AG09319 (cell line): ENCODE data around the gene ZIC2.
"Not testable (repeated sequence)": the region's sequence is repeated elsewhere in the genome, so short reads cannot be mapped to it uniquely, and the experiment has no call there.

Experiments used
- DNase-seq: peaks from one replicate; pipeline ENCODE4 v3.0.0-alpha.2; 2010; ENCODE audit warnings: low read depth; ENCODE audit errors: extremely low read depth
- TF ChIP-seq, protein P1 (sequence below): IDR thresholded peaks from 2 replicates; pipeline ENCODE4 v1.5.1; 2011; ENCODE audit warnings: low read depth, mild to moderate bottlenecking, inconsistent platforms, low read length, moderate library complexity

ZIC2 gene

DNA sequence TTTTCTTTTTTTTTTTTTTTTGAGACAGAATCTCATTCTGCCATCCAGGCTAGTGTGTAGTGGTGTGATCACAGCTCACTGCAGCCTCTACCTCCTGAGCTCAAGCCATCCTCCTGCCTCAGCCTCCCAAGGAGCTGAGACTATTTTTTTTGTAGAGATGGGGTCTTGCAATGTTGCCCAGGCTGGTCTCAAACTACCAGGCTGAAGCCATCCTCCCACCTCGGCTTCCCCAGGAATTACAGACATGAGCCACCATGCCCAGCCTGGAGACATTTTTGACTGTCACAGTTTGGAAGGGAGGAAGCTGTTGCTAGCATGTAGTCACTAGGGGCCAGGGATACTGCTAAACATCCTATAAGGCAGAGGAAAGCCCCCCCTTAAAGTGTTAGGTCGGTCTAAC, 33.9 kb upstream of the ZIC2 start:
- TF ChIP-seq, protein P1, sequence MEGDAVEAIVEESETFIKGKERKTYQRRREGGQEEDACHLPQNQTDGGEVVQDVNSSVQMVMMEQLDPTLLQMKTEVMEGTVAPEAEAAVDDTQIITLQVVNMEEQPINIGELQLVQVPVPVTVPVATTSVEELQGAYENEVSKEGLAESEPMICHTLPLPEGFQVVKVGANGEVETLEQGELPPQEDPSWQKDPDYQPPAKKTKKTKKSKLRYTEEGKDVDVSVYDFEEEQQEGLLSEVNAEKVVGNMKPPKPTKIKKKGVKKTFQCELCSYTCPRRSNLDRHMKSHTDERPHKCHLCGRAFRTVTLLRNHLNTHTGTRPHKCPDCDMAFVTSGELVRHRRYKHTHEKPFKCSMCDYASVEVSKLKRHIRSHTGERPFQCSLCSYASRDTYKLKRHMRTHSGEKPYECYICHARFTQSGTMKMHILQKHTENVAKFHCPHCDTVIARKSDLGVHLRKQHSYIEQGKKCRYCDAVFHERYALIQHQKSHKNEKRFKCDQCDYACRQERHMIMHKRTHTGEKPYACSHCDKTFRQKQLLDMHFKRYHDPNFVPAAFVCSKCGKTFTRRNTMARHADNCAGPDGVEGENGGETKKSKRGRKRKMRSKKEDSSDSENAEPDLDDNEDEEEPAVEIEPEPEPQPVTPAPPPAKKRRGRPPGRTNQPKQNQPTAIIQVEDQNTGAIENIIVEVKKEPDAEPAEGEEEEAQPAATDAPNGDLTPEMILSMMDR = no peak
- DNase-seq = no peak

DNA sequence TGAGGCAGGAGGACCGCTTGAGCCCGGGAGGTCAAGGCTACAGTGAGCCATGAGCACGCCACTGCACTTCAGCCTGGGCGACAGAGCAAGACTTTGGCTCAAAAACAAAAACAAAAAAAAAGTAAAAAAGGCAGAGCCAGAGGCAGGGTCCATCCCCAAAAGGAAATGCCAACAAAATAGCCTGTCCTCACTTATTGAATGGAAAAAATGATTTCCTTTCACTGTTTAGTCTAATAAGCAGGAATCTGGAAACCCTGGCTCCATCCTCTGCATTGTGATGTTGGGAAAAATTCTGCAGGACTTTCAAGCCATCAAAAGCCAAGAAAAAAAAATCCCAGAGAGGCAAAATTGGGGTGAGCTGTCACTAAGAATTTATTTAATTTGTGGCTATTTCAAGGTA, 33.2 kb upstream of the ZIC2 start:
- no peak for DNase-seq
- TF ChIP-seq, protein P1 = no peak

DNA sequence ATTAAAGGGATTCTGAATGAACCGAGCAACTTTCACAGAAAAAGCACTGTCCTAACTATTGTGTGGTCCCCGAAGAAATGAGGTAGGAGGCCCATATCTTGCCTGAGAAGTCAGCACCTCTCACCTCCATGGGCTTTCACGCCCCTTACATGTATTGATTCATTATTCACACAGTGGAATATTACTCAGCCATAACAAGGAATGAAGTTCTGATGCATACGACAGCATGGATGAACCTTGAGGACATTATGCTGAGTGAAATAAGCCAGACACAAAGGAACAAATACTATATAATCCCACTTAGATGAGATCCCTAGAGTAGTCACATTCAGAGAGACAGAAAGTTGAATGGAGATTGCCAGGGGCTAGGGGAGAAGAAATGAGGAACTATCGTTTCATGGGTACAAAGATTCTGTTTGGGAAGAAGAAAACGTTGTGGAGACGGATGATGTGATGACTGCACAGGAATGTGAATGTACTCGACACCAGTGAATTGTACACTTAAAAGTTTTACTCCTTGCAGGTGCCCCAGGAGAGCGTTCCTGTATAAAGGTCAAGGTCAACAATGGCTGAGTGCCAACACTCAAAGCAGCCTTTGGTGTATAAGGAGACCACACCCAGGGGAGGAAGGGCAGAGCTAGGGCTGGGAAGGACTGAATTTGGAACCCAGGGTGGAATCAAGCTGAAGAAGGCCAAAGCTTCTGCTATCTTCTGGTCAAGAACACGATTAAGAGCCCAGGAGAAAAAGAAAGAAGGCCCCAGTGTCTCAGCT, 32.5 kb upstream of the ZIC2 start:
- TF ChIP-seq, protein P1 = no peak
- DNase-seq = no peak

DNA sequence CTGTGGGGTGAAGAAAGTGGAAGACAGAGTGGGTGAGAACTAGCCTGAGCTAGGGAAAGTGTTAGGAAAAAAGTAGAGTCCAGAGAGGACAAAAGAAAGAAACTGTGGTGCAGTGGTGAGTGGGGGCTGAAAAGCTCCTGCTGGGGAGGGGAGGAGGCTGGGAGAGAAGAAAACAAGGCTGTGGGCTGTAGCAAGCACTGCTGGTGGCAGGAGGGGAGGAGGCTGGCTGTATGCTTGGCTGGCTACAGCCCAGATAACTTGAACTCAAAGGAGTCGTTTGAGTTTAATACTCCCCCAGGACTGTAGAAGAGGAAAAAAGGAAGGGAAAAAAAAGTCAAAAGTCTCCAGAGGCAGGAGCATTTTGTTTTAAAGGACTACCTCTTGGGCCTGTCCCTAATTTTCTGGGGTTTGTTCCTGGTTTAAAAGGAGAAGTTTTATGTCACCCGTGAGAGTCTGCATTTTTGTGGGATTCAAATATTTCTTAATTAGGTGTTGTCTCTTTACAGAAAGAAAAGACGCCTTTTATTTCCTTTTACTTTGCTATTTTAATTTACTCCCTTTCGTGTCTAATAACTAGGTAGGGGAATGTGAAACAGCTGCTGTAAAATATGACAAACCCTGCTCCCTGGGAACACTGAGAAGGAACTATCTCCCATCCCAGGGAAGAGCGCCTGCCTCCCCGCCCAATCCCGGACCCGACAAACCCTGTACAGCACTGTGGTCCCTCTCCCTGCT, 31.7 kb upstream of the ZIC2 start:
- no peak for DNase-seq
- TF ChIP-seq, protein P1 = no peak

DNA sequence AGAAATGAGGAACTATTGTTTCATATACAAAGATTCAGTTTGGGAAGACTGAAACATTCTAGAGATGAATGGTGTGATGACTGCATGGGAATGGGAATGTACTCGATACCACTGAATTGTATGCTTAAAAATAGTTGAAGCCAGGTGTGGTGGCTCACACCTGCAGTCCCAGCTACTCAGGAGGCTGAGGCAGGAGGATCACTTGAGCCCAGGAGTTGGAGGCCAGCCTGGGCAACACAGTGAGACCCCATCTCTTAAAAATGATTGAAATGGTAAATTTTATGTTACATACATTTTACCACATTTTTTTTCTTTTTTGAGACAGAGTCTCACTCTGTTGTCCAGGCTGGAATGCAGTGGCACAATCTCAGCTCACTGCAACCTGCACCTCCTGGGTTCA, 29.9 kb upstream of the ZIC2 start:
- DNase-seq = not testable (repeated sequence)

DNA sequence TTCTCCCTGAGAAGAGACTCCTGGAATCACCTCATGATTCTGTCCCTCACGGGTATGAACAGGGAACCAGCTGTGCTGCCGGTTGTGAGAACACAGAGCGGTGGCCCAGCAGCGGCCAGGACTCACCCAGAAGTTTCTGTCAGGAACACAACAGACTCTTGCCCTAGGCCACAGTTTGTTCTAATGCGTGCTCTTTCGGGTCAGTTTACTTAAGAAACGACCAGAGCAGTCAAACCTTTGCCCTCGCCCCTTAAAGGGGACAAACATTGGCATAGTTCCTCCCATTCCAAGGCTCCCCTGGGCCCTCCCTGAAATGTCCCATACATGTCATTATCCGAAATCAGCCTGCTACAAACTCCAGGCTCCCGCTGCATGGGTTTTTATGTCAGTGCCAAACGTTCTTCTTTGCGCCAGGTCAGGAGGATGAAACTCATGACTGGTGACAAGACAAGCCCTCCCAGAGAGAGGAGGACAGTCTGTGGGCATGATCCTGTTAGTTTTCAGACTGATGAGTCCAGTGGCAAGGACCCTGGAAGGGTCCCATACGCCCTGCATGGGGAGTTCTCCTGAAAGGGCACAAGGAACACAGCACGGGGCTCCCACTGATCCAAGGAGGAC, 28.3 kb upstream of the ZIC2 start:
- TF ChIP-seq, protein P1 = no peak
- no peak for DNase-seq

DNA sequence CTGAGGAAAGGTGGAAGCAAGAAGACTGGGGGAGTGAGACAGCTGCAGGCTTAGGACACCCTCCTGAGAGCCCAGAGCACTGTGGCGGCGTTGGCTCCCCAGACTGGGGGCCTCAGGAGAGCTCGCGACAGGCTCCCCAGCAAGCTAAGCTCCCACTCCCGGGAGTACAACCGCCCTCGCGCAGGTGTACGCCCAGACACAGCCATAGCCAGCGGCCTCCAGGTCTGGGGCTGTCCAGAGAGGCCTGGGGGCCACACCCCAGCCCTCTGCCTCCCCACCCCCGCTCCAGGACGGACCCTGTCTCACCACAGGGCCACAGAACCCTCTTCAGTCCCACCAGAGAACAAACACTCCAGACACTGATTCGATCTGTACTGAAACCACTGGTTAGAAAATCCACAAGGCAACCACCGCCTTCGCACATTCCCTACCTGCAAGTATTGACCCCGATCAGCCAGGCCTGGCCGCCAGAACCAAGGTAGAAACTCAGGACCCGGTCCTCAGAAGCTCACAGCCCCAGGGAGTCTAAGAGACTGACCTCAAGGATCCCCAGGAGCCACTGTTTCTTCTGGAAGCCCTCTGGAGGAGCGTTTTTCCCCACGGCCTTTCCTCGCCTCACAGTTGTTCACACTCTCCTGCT, 26.4 kb upstream of the ZIC2 start:
- DNase-seq = no peak
- TF ChIP-seq, protein P1 = no peak
